Testis (tissue), 2 donors: ENCODE measurements around the gene PREB.

ENCODE experiments used
- CTCF ChIP-seq, 3 experiments: fragments of 450-650 bp in 2 of 3; fragments of 200-600 bp in 1 of 3; sonication (generic) in 1 of 3; IDR thresholded peaks; one replicate each; pipeline ENCODE4 v1.5.1; 2016 to 2019; ENCODE audit warnings: antibody characterized with exemption in 3 of 3, mild to moderate bottlenecking in 2 of 3, moderate library complexity in 1 of 3
- POLR2A ChIP-seq: fragments of 450-650 bp; IDR thresholded peaks from one replicate; pipeline ENCODE4 v1.6.1; 2017; ENCODE audit warnings: antibody characterized with exemption, mild to moderate bottlenecking, moderate library complexity

- TF ChIP-seq CTCF (IDR thresholded peaks at IDR 0.05) (no peak), POLR2A (no peak)
Observed at GRCh38 chr2:27134781-27135477, 493 bp upstream of the PREB start.
